Transverse colon (tissue), 3 donors: ENCODE data around the gene CHCHD6.

Experiments
- EP300 ChIP-seq: sonication (generic); formaldehyde crosslinking; IDR thresholded peaks from one replicate; pipeline ENCODE4 v1.6.1; 2017; ENCODE audit warnings: antibody characterized with exemption, low read depth
- POLR2AphosphoS5 ChIP-seq, 3 donors: sonication (generic); formaldehyde crosslinking; IDR thresholded peaks; one replicate each; pipeline ENCODE4 v1.6.1; 2016; ENCODE audit warnings: antibody characterized with exemption in 3 of 3

DNA sequence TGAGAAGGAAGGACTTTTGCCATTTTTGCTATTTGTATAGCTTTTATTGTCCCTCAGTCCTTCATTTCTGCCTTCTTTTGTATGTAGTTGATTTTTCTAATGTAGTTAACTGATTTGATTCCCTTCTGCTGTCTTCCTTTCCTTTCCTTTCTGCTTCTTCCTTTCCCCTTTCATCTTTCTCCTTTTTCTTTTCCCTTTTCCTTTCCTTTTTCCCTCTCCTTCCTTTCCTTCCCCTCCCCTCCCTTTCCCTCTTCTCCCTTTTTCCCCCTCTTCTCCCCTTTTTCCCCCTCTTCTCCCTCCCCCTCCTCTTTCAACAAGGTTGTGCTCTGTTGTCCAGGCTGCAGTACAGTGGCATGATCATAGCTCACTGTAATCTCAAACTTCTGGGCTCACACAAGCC is 59.0 kb downstream of the CHCHD6 start:
- TF ChIP-seq POLR2AphosphoS5 (IDR thresholded peaks at IDR 0.05) (no peak), EP300 (no peak)
